Measurements from ENCODE around the gene CXCL11.

CXCL11 gene

DNA sequence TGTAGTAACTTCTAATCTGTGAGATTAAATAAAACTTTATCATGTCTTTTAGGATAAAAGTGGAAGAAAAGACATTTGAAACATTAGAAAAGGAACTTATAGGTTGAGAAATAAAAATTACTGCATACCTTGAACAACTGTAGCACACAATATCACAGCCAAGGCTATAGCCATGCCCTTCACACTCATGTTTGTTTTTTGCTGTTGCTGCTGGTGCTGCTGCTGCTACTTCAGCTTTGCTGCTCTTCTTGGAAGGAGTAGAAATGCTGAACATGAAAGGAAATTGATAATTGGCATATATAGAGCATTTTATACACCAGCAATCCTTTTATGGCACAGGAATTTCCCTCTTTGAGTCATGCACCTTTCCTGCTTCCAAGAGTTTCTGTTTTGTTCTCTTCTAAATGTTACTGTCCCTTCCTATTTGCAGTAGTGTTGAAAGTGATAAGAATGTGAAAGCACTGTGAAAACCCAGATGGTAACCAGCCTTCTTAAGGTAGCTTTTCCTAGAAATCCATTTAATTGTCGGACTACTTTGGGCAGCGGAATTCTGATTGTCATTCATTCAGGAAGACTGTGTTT lies at the start of gene CXCL11:
Gene CXCL11, minus strand, starts transcription at position 272 of the 582 bp plus-strand sequence. Its CDS starts 83 bp downstream, at position 189.
- no peak for DNase-seq (ENCODE audit: insufficient read length, low spot score)
- FAIRE-seq: no peak
- no peak for TF ChIP-seq POLR2A (IDR thresholded peaks at IDR 0.05; ENCODE audit: low read depth, low read length)

DNA sequence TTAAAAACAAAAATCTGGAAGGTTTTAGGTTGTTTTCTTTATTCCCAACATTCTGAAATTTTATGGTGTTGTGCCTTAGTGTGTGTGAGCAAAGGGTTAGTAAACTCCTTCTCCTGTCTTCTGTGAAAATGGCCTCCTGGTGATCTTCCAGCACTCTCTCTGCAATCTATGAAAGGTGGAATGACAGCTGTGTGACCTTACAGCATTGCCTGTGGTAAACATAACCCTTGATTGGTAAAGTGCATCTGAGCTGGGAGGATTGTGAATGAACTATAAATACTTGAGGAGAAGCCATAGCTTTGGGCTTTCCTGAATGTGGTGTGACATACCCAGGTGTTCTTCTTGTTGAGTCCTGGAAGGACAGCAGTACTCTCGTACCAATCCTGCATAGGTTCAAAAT lies 48.7 kb upstream of the CXCL11 start:
- FAIRE-seq: no peak
- no peak for TF ChIP-seq POLR2A (IDR thresholded peaks at IDR 0.05; ENCODE audit: low read depth, low read length)
- DNase-seq (ENCODE audit: insufficient read length, low spot score): no peak

DNA sequence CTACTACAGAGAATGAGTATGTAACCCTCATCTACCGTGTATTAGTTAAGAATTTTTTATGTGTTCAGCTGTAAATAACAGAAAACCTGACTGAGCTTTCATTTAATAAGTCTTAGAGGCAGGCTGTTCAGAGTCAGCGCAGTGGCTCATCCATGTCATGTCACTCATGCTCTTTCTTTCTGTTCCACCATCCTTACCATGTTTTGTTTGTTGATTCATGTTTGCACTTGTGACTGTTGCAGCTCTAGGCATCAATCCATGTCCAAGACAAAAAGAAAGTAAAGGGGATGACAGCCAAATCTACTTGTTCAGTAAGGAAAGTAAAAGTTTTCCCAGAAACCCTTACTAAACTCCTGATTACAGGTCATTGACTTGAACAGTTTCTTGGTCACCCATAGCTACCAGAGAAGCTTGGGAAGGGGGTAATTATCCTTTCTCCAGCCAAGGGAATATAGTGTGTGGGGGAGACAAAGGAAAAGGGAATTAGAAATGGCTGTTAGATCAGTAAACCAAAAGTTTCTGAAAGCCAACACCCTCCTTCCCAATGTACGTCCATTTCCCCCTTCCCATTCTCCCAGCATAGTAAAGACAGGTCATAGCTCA lies 47.6 kb upstream of the CXCL11 start:
- TF ChIP-seq POLR2A (IDR thresholded peaks at IDR 0.05; ENCODE audit: low read depth, low read length): no peak
- FAIRE-seq (no peak), DNase-seq (ENCODE audit: insufficient read length, low spot score) (no peak)

DNA sequence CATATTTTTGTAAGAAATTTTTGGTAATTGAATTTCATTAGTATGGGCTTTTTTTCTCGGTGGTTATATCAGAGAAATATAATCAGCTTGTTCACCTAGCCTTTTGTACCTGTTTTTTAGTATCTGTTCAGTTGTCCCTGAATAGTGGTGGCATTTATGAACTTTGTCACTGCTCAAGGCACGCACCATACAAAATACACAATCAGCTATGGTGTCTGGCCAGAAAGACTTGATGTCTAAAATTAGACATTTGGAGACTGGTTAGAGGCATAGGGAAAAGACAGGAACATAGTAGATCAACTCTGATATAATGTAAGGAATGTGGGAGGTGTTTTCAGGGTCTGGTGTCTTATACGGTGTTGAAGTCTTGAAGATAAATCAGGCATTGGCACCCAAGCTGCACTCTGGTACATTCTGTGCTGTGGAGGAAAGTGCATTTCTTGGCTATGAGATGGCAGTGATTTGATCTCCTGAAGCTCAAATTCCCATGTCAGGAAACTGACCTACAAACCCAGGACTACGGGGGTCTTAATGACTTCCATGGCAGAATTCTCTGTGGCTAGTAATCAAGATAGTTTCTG lies 42.3 kb upstream of the CXCL11 start:
- FAIRE-seq (no peak), DNase-seq (ENCODE audit: insufficient read length, low spot score) (no peak)
- no peak for TF ChIP-seq POLR2A (IDR thresholded peaks at IDR 0.05; ENCODE audit: low read depth, low read length)

- FAIRE-seq: no peak
- TF ChIP-seq POLR2A (IDR thresholded peaks at IDR 0.05; ENCODE audit: low read depth, low read length): no peak
Observed at GRCh38 chr4:76074993-76075600, 39.2 kb upstream of the CXCL11 start.

DNA sequence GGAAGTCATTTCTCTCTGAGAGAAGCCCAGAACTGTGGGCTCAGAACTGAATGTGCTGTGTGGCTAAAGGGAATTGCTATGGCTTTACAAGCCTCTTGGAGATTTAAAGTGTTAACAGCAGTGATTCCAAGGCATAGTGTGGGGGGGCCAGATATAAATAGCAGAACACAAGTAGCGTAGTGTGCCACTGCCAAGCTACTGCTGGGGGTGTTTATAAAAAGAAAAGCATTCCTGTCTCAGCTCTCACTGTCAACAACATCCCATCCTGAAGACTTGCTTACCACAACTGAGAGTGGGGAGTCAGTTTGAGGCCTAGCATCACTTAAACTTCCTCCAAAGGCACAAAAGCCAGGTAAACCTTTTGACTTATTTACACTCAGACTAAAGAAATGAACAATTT lies 38.6 kb upstream of the CXCL11 start, which contains the start of gene ART3:
Gene ART3, plus strand, starts transcription at position 242 of the 400 bp plus-strand sequence. CDS start 1,181 bp downstream, outside the sequence.
- FAIRE-seq: no peak
- no peak for DNase-seq (ENCODE audit: insufficient read length, low spot score)
- TF ChIP-seq POLR2A (IDR thresholded peaks at IDR 0.05; ENCODE audit: low read depth, low read length): no peak

More at GRCh38 chr4:76074993-76075600, 39.2 kb upstream of the CXCL11 start:
- DNase-seq (ENCODE audit: insufficient read length, low spot score): no peak

GRCh38 chr4:76072760-76073159 lies 36.9 kb upstream of the CXCL11 start:
- TF ChIP-seq POLR2A (IDR thresholded peaks at IDR 0.05; ENCODE audit: low read depth, low read length): no peak
- FAIRE-seq (no peak), DNase-seq (ENCODE audit: insufficient read length, low spot score) (no peak)

GRCh38 chr4:76067652-76068286 lies 31.9 kb upstream of the CXCL11 start:
- peak; percentile 64 for FAIRE-seq

DNA sequence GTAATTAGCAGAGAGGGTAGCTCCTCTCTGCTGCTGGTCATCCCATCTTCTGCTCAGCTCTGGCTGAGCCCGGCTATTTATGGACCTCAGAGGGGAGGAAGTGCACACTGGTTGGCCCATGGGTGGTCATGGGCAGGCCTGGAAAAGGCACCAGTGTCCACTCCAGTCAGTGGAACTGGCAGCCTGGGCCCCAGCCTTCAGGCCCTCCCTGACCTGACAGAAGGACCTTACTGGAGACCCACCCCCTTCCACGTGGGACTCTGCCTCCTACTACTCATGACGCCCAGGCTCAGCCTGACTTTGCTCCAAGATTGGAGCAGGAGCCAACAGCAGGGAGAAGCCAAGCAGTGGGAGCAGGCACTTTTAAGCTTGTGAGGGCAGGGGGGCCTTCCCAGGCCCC lies 30.7 kb upstream of the CXCL11 start:
- DNase-seq (ENCODE audit: insufficient read length, low spot score) (no peak), FAIRE-seq (no peak)
- no peak for TF ChIP-seq POLR2A (IDR thresholded peaks at IDR 0.05; ENCODE audit: low read depth, low read length)

More at GRCh38 chr4:76067652-76068286, 31.9 kb upstream of the CXCL11 start:
- no peak for TF ChIP-seq POLR2A (IDR thresholded peaks at IDR 0.05; ENCODE audit: low read depth, low read length)
- DNase-seq (ENCODE audit: insufficient read length, low spot score): peak; percentile 23

GRCh38 chr4:76061982-76062381 lies 26.1 kb upstream of the CXCL11 start:
- DNase-seq (ENCODE audit: insufficient read length, low spot score): no peak
- FAIRE-seq: no peak
- TF ChIP-seq POLR2A (IDR thresholded peaks at IDR 0.05; ENCODE audit: low read depth, low read length): no peak

- TF ChIP-seq POLR2A (IDR thresholded peaks at IDR 0.05; ENCODE audit: low read depth, low read length): no peak
- FAIRE-seq: no peak
- DNase-seq (ENCODE audit: insufficient read length, low spot score): no peak
Observed at GRCh38 chr4:76061421-76061820, 25.6 kb upstream of the CXCL11 start.

DNA sequence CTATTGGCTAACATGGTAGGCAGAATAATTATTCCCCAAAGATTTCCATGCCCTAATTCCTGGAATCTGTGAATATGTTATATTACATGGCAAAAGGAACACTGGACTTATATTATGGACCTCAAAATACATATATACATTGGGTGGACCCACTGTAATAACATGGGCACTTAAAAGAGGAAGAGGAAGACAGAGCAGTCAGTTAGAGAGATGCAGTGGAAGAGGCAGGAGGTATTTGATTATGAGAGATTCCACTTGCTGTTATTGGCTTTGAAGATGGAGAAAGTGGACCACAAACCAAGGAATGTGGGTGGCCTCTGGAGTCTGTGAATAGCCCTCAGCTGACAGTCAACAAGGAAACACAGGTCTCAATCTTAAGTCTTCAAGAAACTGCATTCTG lies 24.6 kb upstream of the CXCL11 start:
- DNase-seq (ENCODE audit: insufficient read length, low spot score) (no peak), FAIRE-seq (no peak)
- TF ChIP-seq POLR2A (IDR thresholded peaks at IDR 0.05; ENCODE audit: low read depth, low read length): no peak

- no peak for TF ChIP-seq POLR2A (IDR thresholded peaks at IDR 0.05; ENCODE audit: low read depth, low read length)
- FAIRE-seq: no peak
- DNase-seq (ENCODE audit: insufficient read length, low spot score): no peak
Observed at GRCh38 chr4:76059750-76060149, 23.9 kb upstream of the CXCL11 start.

- DNase-seq (ENCODE audit: insufficient read length, low spot score) (no peak), FAIRE-seq (no peak)
- TF ChIP-seq POLR2A (IDR thresholded peaks at IDR 0.05; ENCODE audit: low read depth, low read length): no peak
Observed at GRCh38 chr4:76058888-76059426, 23.1 kb upstream of the CXCL11 start.
